ENCODE data around the gene KRT82.
A peak's percentile ranks its signal among the peaks of the same experiment; 100 is the strongest.

The KRT82 gene

GRCh38 chr12:52425466-52425865, 19.3 kb upstream of the KRT82 start:
- H3K36me3 ChIP-seq (ENCODE audit: control insufficient read depth in 2 of 2, insufficient read depth in 2 of 2, low read length in 2 of 2), result no peaks in the 10 kb centered on the region
- H3K27ac ChIP-seq (ENCODE audit: low read depth in 2 of 2, low read length in 2 of 2), result no peak overlapping the region

GRCh38 chr12:52423661-52424500, 17.7 kb upstream of the KRT82 start:
- Histone ChIP-seq H3K27me3 (ENCODE audit: control insufficient read depth in 2 of 2, insufficient read depth in 2 of 2, low read length in 2 of 2) (no peaks in the 10 kb centered on the region), H3K27ac (ENCODE audit: low read depth in 2 of 2, low read length in 2 of 2) (no peak overlapping the region), H3K9ac (ENCODE audit: low read depth in 1 of 2, low read length in 2 of 2) (no peak overlapping the region), H3K36me3 (ENCODE audit: control insufficient read depth in 2 of 2, insufficient read depth in 2 of 2, low read length in 2 of 2) (no peaks in the 10 kb centered on the region), H3K4me1 (ENCODE audit: control insufficient read depth in 2 of 2, insufficient read depth in 2 of 2, low read length in 2 of 2) (no peaks in the 10 kb centered on the region), H3K9me3 (ENCODE audit: control insufficient read depth in 2 of 2, low read length in 2 of 2) (no peaks in the 10 kb centered on the region), H3K4me3 (ENCODE audit: low read length in 2 of 2) (no peak overlapping the region)

More at GRCh38 chr12:52425466-52425865, 19.3 kb upstream of the KRT82 start:
- Histone ChIP-seq H3K9ac (ENCODE audit: low read depth in 1 of 2, low read length in 2 of 2) (no peak overlapping the region), H3K4me1 (ENCODE audit: control insufficient read depth in 2 of 2, insufficient read depth in 2 of 2, low read length in 2 of 2) (no peaks in the 10 kb centered on the region), H3K4me3 (ENCODE audit: low read length in 2 of 2) (no peak overlapping the region), H3K9me3 (ENCODE audit: control insufficient read depth in 2 of 2, low read length in 2 of 2) (no peaks in the 10 kb centered on the region), H3K27me3 (ENCODE audit: control insufficient read depth in 2 of 2, insufficient read depth in 2 of 2, low read length in 2 of 2) (no peaks in the 10 kb centered on the region)

GRCh38 chr12:52423035-52423434, 16.9 kb upstream of the KRT82 start:
- no peak overlapping the region for H3K4me3 ChIP-seq (ENCODE audit: low read length in 2 of 2)
- no peaks in the 10 kb centered on the region for H3K36me3 ChIP-seq (ENCODE audit: control insufficient read depth in 2 of 2, insufficient read depth in 2 of 2, low read length in 2 of 2)
- no peak overlapping the region for H3K9ac ChIP-seq (ENCODE audit: low read depth in 1 of 2, low read length in 2 of 2)
- H3K27ac ChIP-seq (ENCODE audit: low read depth in 2 of 2, low read length in 2 of 2), result peak overlapping the region in 1 of 2 donors; percentile 6
- no peaks in the 10 kb centered on the region for H3K4me1 ChIP-seq (ENCODE audit: control insufficient read depth in 2 of 2, insufficient read depth in 2 of 2, low read length in 2 of 2)
- H3K9me3 ChIP-seq (ENCODE audit: control insufficient read depth in 2 of 2, low read length in 2 of 2), result no peaks in the 10 kb centered on the region
- no peaks in the 10 kb centered on the region for H3K27me3 ChIP-seq (ENCODE audit: control insufficient read depth in 2 of 2, insufficient read depth in 2 of 2, low read length in 2 of 2)

GRCh38 chr12:52419656-52420055, 13.5 kb upstream of the KRT82 start:
- H3K27ac ChIP-seq (ENCODE audit: low read depth in 2 of 2, low read length in 2 of 2), result no peak overlapping the region
- H3K9ac ChIP-seq (ENCODE audit: low read depth in 1 of 2, low read length in 2 of 2), result no peak overlapping the region
- no peak overlapping the region for H3K4me3 ChIP-seq (ENCODE audit: low read length in 2 of 2)
- H3K4me1 ChIP-seq (ENCODE audit: control insufficient read depth in 2 of 2, insufficient read depth in 2 of 2, low read length in 2 of 2), result peaks cover 0 to 8% of the 10 kb centered on the region in 2 donors
- H3K9me3 ChIP-seq (ENCODE audit: control insufficient read depth in 2 of 2, low read length in 2 of 2), result no peaks in the 10 kb centered on the region
- no peaks in the 10 kb centered on the region for H3K27me3 ChIP-seq (ENCODE audit: control insufficient read depth in 2 of 2, insufficient read depth in 2 of 2, low read length in 2 of 2)
- no peaks in the 10 kb centered on the region for H3K36me3 ChIP-seq (ENCODE audit: control insufficient read depth in 2 of 2, insufficient read depth in 2 of 2, low read length in 2 of 2)

- Histone ChIP-seq H3K4me1 (ENCODE audit: control insufficient read depth in 2 of 2, insufficient read depth in 2 of 2, low read length in 2 of 2) (peaks cover 0 to 8% of the 10 kb centered on the region in 2 donors), H3K27ac (ENCODE audit: low read depth in 2 of 2, low read length in 2 of 2) (no peak overlapping the region), H3K27me3 (ENCODE audit: control insufficient read depth in 2 of 2, insufficient read depth in 2 of 2, low read length in 2 of 2) (no peaks in the 10 kb centered on the region), H3K9me3 (ENCODE audit: control insufficient read depth in 2 of 2, low read length in 2 of 2) (no peaks in the 10 kb centered on the region), H3K36me3 (ENCODE audit: control insufficient read depth in 2 of 2, insufficient read depth in 2 of 2, low read length in 2 of 2) (no peaks in the 10 kb centered on the region), H3K9ac (ENCODE audit: low read depth in 1 of 2, low read length in 2 of 2) (no peak overlapping the region), H3K4me3 (ENCODE audit: low read length in 2 of 2) (no peak overlapping the region)
These were observed 12.5 kb upstream of the KRT82 start for GRCh38 chr12:52418576-52419110.

- Histone ChIP-seq H3K9ac (ENCODE audit: low read depth in 1 of 2, low read length in 2 of 2) (no peak overlapping the region), H3K36me3 (ENCODE audit: control insufficient read depth in 2 of 2, insufficient read depth in 2 of 2, low read length in 2 of 2) (no peaks in the 10 kb centered on the region), H3K27me3 (ENCODE audit: control insufficient read depth in 2 of 2, insufficient read depth in 2 of 2, low read length in 2 of 2) (no peaks in the 10 kb centered on the region), H3K27ac (ENCODE audit: low read depth in 2 of 2, low read length in 2 of 2) (no peak overlapping the region), H3K4me3 (ENCODE audit: low read length in 2 of 2) (no peak overlapping the region), H3K4me1 (ENCODE audit: control insufficient read depth in 2 of 2, insufficient read depth in 2 of 2, low read length in 2 of 2) (peaks cover 0 to 8% of the 10 kb centered on the region in 2 donors), H3K9me3 (ENCODE audit: control insufficient read depth in 2 of 2, low read length in 2 of 2) (no peaks in the 10 kb centered on the region)
These were observed 11.6 kb upstream of the KRT82 start for GRCh38 chr12:52417740-52418139.

- no peak overlapping the region for H3K27ac ChIP-seq (ENCODE audit: low read depth in 2 of 2, low read length in 2 of 2)
- no peak overlapping the region for H3K4me3 ChIP-seq (ENCODE audit: low read length in 2 of 2)
- H3K9me3 ChIP-seq (ENCODE audit: control insufficient read depth in 2 of 2, low read length in 2 of 2), result no peaks in the 10 kb centered on the region
- H3K36me3 ChIP-seq (ENCODE audit: control insufficient read depth in 2 of 2, insufficient read depth in 2 of 2, low read length in 2 of 2), result no peaks in the 10 kb centered on the region
- H3K27me3 ChIP-seq (ENCODE audit: control insufficient read depth in 2 of 2, insufficient read depth in 2 of 2, low read length in 2 of 2), result no peaks in the 10 kb centered on the region
- H3K9ac ChIP-seq (ENCODE audit: low read depth in 1 of 2, low read length in 2 of 2), result no peak overlapping the region
- H3K4me1 ChIP-seq (ENCODE audit: control insufficient read depth in 2 of 2, insufficient read depth in 2 of 2, low read length in 2 of 2), result peaks cover 0 to 8% of the 10 kb centered on the region in 2 donors
These were observed 10.7 kb upstream of the KRT82 start for GRCh38 chr12:52416795-52417194.

- Histone ChIP-seq H3K27ac (ENCODE audit: low read depth in 2 of 2, low read length in 2 of 2) (no peak overlapping the region), H3K27me3 (ENCODE audit: control insufficient read depth in 2 of 2, insufficient read depth in 2 of 2, low read length in 2 of 2) (no peaks in the 10 kb centered on the region), H3K9ac (ENCODE audit: low read depth in 1 of 2, low read length in 2 of 2) (no peak overlapping the region), H3K9me3 (ENCODE audit: control insufficient read depth in 2 of 2, low read length in 2 of 2) (no peaks in the 10 kb centered on the region), H3K4me1 (ENCODE audit: control insufficient read depth in 2 of 2, insufficient read depth in 2 of 2, low read length in 2 of 2) (peaks cover 0 to 8% of the 10 kb centered on the region in 2 donors), H3K36me3 (ENCODE audit: control insufficient read depth in 2 of 2, insufficient read depth in 2 of 2, low read length in 2 of 2) (no peaks in the 10 kb centered on the region), H3K4me3 (ENCODE audit: low read length in 2 of 2) (no peak overlapping the region)
These were observed 10.0 kb upstream of the KRT82 start for GRCh38 chr12:52415870-52416750.

GRCh38 chr12:52414936-52415335, 8.8 kb upstream of the KRT82 start:
- Histone ChIP-seq H3K4me1 (ENCODE audit: control insufficient read depth in 2 of 2, insufficient read depth in 2 of 2, low read length in 2 of 2) (peaks cover 0 to 8% of the 10 kb centered on the region in 2 donors), H3K4me3 (ENCODE audit: low read length in 2 of 2) (no peak overlapping the region), H3K36me3 (ENCODE audit: control insufficient read depth in 2 of 2, insufficient read depth in 2 of 2, low read length in 2 of 2) (no peaks in the 10 kb centered on the region), H3K27me3 (ENCODE audit: control insufficient read depth in 2 of 2, insufficient read depth in 2 of 2, low read length in 2 of 2) (no peaks in the 10 kb centered on the region), H3K27ac (ENCODE audit: low read depth in 2 of 2, low read length in 2 of 2) (no peak overlapping the region), H3K9ac (ENCODE audit: low read depth in 1 of 2, low read length in 2 of 2) (no peak overlapping the region), H3K9me3 (ENCODE audit: control insufficient read depth in 2 of 2, low read length in 2 of 2) (no peaks in the 10 kb centered on the region)
